ENCODE data around the gene VPS13A. TPM values are rescaled to one million over a fixed set of nuclear protein-coding genes. Genes with fewer than 3 reads are reported as not detected.

Gene VPS13A
- total and polyA plus RNA-seq, 2 of the 13 experiments (the other 11 are each of a cell fraction or from before 2014, with no cell fraction given), result 20.4 to 20.7 TPM

DNA sequence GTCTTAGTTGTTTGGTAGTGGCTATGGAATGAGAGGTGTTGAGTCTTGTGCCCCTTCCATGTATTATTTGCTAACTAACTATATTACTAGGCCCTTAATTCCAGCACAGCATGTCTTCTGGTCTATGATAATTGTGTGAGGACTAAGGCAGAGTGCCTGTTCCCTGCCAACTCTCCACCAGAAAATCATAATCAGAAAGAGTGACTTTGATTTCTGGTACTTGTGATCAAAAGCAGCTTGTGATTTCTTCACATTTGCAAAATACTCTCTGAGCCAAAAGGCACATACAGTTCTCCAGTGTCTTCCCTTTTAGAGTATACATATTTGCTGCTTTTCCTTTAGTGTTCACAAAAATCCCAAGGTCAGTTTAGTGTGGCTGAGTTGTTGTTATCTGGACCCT is 240.9 kb downstream of the VPS13A start:
- H3K27ac ChIP-seq (ENCODE audit: extremely low read length, insufficient read depth, low read length), result no peak overlapping the region
- H4K20me1 ChIP-seq (ENCODE audit: insufficient read depth, low read length), result no peaks in the 10 kb centered on the region
- no peak overlapping the region for H3K4me3 ChIP-seq (replicated peaks in 1 of 3; ENCODE audit: insufficient read depth in 1 of 3, low read depth in 2 of 3, low read length in 3 of 3)
- no peaks in the 10 kb centered on the region for H3K36me3 ChIP-seq (replicated peaks in 1 of 2; ENCODE audit: control insufficient read depth in 1 of 2, insufficient read depth in 2 of 2, low read length in 2 of 2)
- no peak for FAIRE-seq
- H2AFZ ChIP-seq (ENCODE audit: low read length), result no peak overlapping the region
- CTCF ChIA-PET (ENCODE audit: low intra/inter-chr PET ratio, low total read pairs), result no interaction called here
- no peak for DNase-seq (ENCODE audit: low spot score)
- BruUV-seq (replicated peaks), result no TSS peak
- no peaks in the 10 kb centered on the region for H3K27me3 ChIP-seq (ENCODE audit: control insufficient read depth in 1 of 2, insufficient read depth in 2 of 2, low read length in 2 of 2)
- H3K9me3 ChIP-seq (ENCODE audit: low read length), result no peaks in the 10 kb centered on the region
- intact Hi-C loops (cut with micrococcal nuclease; ENCODE audit: unreplicated experiment), result no loop called here
- in situ Hi-C loops (cut with HindIII; ENCODE audit: extremely low pct_ligation_motif_present, low pct_unique_long_range_greater_than_20kb), result no loop called here
- H3K4me2 ChIP-seq (ENCODE audit: low read depth, low read length), result no peak overlapping the region
- H3K9ac ChIP-seq (ENCODE audit: insufficient read depth, low read depth, low read length), result no peak overlapping the region
- H3K79me2 ChIP-seq (ENCODE audit: insufficient read depth, low read length), result no peaks in the 10 kb centered on the region
- no peak for ATAC-seq
- no peaks in the 10 kb centered on the region for H3K4me1 ChIP-seq (ENCODE audit: insufficient read depth, low read length)
- POLR2A ChIA-PET, result no interaction called here
- TF ChIP-seq, protein P1, sequence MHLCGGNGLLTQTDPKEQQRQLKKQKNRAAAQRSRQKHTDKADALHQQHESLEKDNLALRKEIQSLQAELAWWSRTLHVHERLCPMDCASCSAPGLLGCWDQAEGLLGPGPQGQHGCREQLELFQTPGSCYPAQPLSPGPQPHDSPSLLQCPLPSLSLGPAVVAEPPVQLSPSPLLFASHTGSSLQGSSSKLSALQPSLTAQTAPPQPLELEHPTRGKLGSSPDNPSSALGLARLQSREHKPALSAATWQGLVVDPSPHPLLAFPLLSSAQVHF (CRISPR knock-in tag; IDR thresholded peaks at IDR 0.05), result no peak
- TF ChIP-seq NFRKB (IDR thresholded peaks at IDR 0.05), result no peak
- no peak for TF ChIP-seq ZNF816 (CRISPR knock-in tag; IDR thresholded peaks at IDR 0.05; ENCODE audit: borderline replicate concordance)
- TF ChIP-seq ZNF124 (CRISPR knock-in tag; IDR thresholded peaks at IDR 0.05), result no peak
- TF ChIP-seq, protein P2, sequence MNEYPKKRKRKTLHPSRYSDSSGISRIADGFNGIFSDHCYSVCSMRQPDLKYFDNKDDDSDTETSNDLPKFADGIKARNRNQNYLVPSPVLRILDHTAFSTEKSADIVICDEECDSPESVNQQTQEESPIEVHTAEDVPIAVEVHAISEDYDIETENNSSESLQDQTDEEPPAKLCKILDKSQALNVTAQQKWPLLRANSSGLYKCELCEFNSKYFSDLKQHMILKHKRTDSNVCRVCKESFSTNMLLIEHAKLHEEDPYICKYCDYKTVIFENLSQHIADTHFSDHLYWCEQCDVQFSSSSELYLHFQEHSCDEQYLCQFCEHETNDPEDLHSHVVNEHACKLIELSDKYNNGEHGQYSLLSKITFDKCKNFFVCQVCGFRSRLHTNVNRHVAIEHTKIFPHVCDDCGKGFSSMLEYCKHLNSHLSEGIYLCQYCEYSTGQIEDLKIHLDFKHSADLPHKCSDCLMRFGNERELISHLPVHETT (CRISPR knock-in tag; conservative IDR thresholded peaks at IDR 0.05), result no peak
- no peak for TF ChIP-seq HNRNPL (IDR thresholded peaks at IDR 0.05; ENCODE audit: low read depth, low read length)
- no peak for TF ChIP-seq ZNF20 (CRISPR knock-in tag; IDR thresholded peaks at IDR 0.05)
- no peak for TF ChIP-seq SP140L (CRISPR knock-in tag; IDR thresholded peaks at IDR 0.05; ENCODE audit: borderline replicate concordance)
- no peak for TF ChIP-seq GZF1 (CRISPR knock-in tag; IDR thresholded peaks at IDR 0.05)
- no peak for TF ChIP-seq TEAD2 (CRISPR knock-in tag; IDR thresholded peaks at IDR 0.05)
- TF ChIP-seq, protein P3, sequence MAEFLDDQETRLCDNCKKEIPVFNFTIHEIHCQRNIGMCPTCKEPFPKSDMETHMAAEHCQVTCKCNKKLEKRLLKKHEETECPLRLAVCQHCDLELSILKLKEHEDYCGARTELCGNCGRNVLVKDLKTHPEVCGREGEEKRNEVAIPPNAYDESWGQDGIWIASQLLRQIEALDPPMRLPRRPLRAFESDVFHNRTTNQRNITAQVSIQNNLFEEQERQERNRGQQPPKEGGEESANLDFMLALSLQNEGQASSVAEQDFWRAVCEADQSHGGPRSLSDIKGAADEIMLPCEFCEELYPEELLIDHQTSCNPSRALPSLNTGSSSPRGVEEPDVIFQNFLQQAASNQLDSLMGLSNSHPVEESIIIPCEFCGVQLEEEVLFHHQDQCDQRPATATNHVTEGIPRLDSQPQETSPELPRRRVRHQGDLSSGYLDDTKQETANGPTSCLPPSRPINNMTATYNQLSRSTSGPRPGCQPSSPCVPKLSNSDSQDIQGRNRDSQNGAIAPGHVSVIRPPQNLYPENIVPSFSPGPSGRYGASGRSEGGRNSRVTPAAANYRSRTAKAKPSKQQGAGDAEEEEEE (CRISPR knock-in tag; IDR thresholded peaks at IDR 0.05; ENCODE audit: borderline replicate concordance), result no peak
- no peak for TF ChIP-seq CCDC6 (CRISPR knock-in tag; IDR thresholded peaks at IDR 0.05)
- TF ChIP-seq, protein P4, sequence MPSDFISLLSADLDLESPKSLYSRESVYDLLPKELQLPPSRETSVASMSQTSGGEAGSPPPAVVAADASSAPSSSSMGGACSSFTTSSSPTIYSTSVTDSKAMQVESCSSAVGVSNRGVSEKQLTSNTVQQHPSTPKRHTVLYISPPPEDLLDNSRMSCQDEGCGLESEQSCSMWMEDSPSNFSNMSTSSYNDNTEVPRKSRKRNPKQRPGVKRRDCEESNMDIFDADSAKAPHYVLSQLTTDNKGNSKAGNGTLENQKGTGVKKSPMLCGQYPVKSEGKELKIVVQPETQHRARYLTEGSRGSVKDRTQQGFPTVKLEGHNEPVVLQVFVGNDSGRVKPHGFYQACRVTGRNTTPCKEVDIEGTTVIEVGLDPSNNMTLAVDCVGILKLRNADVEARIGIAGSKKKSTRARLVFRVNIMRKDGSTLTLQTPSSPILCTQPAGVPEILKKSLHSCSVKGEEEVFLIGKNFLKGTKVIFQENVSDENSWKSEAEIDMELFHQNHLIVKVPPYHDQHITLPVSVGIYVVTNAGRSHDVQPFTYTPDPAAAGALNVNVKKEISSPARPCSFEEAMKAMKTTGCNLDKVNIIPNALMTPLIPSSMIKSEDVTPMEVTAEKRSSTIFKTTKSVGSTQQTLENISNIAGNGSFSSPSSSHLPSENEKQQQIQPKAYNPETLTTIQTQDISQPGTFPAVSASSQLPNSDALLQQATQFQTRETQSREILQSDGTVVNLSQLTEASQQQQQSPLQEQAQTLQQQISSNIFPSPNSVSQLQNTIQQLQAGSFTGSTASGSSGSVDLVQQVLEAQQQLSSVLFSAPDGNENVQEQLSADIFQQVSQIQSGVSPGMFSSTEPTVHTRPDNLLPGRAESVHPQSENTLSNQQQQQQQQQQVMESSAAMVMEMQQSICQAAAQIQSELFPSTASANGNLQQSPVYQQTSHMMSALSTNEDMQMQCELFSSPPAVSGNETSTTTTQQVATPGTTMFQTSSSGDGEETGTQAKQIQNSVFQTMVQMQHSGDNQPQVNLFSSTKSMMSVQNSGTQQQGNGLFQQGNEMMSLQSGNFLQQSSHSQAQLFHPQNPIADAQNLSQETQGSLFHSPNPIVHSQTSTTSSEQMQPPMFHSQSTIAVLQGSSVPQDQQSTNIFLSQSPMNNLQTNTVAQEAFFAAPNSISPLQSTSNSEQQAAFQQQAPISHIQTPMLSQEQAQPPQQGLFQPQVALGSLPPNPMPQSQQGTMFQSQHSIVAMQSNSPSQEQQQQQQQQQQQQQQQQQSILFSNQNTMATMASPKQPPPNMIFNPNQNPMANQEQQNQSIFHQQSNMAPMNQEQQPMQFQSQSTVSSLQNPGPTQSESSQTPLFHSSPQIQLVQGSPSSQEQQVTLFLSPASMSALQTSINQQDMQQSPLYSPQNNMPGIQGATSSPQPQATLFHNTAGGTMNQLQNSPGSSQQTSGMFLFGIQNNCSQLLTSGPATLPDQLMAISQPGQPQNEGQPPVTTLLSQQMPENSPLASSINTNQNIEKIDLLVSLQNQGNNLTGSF (CRISPR knock-in tag; IDR thresholded peaks at IDR 0.05), result no peak
- TF ChIP-seq, protein P5, sequence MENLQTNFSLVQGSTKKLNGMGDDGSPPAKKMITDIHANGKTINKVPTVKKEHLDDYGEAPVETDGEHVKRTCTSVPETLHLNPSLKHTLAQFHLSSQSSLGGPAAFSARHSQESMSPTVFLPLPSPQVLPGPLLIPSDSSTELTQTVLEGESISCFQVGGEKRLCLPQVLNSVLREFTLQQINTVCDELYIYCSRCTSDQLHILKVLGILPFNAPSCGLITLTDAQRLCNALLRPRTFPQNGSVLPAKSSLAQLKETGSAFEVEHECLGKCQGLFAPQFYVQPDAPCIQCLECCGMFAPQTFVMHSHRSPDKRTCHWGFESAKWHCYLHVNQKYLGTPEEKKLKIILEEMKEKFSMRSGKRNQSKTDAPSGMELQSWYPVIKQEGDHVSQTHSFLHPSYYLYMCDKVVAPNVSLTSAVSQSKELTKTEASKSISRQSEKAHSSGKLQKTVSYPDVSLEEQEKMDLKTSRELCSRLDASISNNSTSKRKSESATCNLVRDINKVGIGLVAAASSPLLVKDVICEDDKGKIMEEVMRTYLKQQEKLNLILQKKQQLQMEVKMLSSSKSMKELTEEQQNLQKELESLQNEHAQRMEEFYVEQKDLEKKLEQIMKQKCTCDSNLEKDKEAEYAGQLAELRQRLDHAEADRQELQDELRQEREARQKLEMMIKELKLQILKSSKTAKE (CRISPR knock-in tag; IDR thresholded peaks at IDR 0.05; ENCODE audit: borderline replicate concordance), result no peak
- TF ChIP-seq ETV6 (CRISPR knock-in tag; conservative IDR thresholded peaks at IDR 0.05), result no peak

Measured in HepG2 (cell line).